ENCODE data around the gene RECK.
"Not testable (repeated sequence)": the region's sequence is repeated elsewhere in the genome, so short reads cannot be mapped to it uniquely, and the experiment has no call there.

The RECK gene

GRCh38 chr9:36036780-36037548 is at the start of gene RECK:
Gene RECK (plus strand): TSS chr9:36036913. CDS start chr9:36036999, 86 bp downstream.
- DNase-seq, result peak; percentile 63

GRCh38 chr9:35990155-35990554 is 46.6 kb upstream of the RECK start:
- no peak for DNase-seq

- DNase-seq, result not testable (repeated sequence)
These were observed 43.6 kb upstream of the RECK start for GRCh38 chr9:35993136-35993535.

GRCh38 chr9:35993976-35994720 is 42.6 kb upstream of the RECK start:
- DNase-seq, result no peak

- DNase-seq, result no peak
These were observed 41.8 kb upstream of the RECK start for GRCh38 chr9:35994959-35995358.

- no peak for DNase-seq
These were observed 40.2 kb upstream of the RECK start for GRCh38 chr9:35996358-35996970.

- not testable (repeated sequence) for DNase-seq
These were observed 39.7 kb upstream of the RECK start for GRCh38 chr9:35997016-35997415.

GRCh38 chr9:35998333-35998732 is 38.4 kb upstream of the RECK start:
- no peak for DNase-seq

- DNase-seq, result no peak
These were observed 30.8 kb upstream of the RECK start for GRCh38 chr9:36005891-36006290.

- DNase-seq, result no peak
These were observed 30.0 kb upstream of the RECK start for GRCh38 chr9:36006549-36007315.

- no peak for DNase-seq
These were observed 29.4 kb upstream of the RECK start for GRCh38 chr9:36007316-36007708.

GRCh38 chr9:36007852-36008251 is 28.9 kb upstream of the RECK start:
- no peak for DNase-seq

- DNase-seq, result peak; percentile 63
These were observed 27.9 kb upstream of the RECK start for GRCh38 chr9:36008774-36009300.

GRCh38 chr9:36011379-36011778 is 25.3 kb upstream of the RECK start:
- no peak for DNase-seq

GRCh38 chr9:36017278-36017677 is 19.4 kb upstream of the RECK start:
- no peak for DNase-seq

GRCh38 chr9:36018129-36018528 is 18.6 kb upstream of the RECK start:
- no peak for DNase-seq

GRCh38 chr9:36018891-36019720 is 17.6 kb upstream of the RECK start:
- DNase-seq, result no peak

- DNase-seq, result no peak
These were observed 14.7 kb upstream of the RECK start for GRCh38 chr9:36021968-36022367.

GRCh38 chr9:36023260-36024048 is 13.3 kb upstream of the RECK start:
- peak; percentile 44 for DNase-seq

GRCh38 chr9:36025746-36026145 is 11.0 kb upstream of the RECK start:
- DNase-seq, result no peak

- DNase-seq, result no peak
These were observed 7.5 kb upstream of the RECK start for GRCh38 chr9:36029202-36029601.
